T-helper 2 cell treated with Interferon-gamma antibody and Interleukin-4, amounts not matched to agents 100 ng/mL and 5 ng/mL, for 36 hours (primary cell): Measurements from ENCODE around the gene OSBPL10. TPM values are rescaled to one million over a fixed set of nuclear protein-coding genes. Genes with fewer than 3 reads are reported as not detected.

ENCODE experiments used
- intact Hi-C: fragments of 100-400 bp; cut with micrococcal nuclease; formaldehyde crosslinking; loops from one replicate; pipeline ENCODE4 v1.15.1; 2023
- total RNA-seq: library from RNA; stranded (reverse); gene quantifications from 2 replicates; pipeline ENCODE4 v1.2.3, GENCODE V29; 2022

Gene OSBPL10
- total RNA-seq, 1 donor from 2014 or later = 2.5 TPM

GRCh38 chr3:31926543-31926942 lies 54.5 kb downstream of the OSBPL10 start:
- intact Hi-C loops = loop anchor here (5.0 kb wide), 1 partner anchor 51 kb away; no protein-coding TSS in a partner anchor

- intact Hi-C loops = loop anchor here (5.0 kb wide), 1 partner anchor 52 kb away; no protein-coding TSS in a partner anchor
Measured at GRCh38 chr3:31925271-31925630, 55.8 kb downstream of the OSBPL10 start.

- intact Hi-C loops = loop anchor here (5.0 kb wide), 1 partner anchor 53 kb away; no protein-coding TSS in a partner anchor
Measured at GRCh38 chr3:31924610-31925270, 56.3 kb downstream of the OSBPL10 start.

DNA sequence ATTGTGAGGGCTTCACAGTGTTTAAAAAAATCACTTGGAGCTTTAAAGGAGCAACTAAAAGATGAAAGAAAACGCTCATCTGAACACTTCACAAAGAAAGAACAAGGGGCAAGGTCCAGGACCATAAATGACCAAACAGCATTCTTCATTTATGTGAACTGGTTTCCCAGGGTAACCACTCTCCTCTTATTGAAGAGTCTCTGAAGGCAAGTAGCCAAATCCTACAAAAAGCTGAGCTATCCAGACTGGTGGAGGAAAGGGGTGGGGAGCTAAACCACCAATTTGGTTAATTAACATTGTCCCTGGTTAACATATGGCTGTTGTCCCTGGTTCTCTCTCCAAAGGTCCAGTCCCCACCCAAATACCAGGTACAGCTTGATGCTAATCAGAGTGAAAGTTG lies 58.1 kb downstream of the OSBPL10 start:
- intact Hi-C loops = no loop called here

GRCh38 chr3:31921837-31922236 lies 59.2 kb downstream of the OSBPL10 start:
- intact Hi-C loops = no loop called here

GRCh38 chr3:31920310-31920709 lies 60.8 kb downstream of the OSBPL10 start:
- intact Hi-C loops = no loop called here

DNA sequence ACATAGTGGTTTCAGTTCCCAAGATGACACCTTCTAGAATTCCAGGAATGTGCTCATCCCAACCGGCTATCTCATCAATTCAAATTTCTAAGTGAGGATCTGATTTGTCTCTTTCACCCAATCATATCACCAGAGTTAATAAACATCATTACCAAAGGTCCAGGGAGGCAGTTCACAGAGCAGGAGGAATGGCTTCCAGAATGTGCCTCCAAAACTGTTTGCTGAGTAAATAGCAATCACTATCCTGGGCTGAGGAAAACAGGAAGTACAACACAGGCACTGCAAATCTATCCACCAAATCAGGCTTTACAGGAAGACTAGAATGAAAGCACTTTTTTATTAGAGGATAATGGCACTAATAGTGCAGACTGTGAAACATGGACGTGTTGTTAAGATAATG lies 61.5 kb downstream of the OSBPL10 start:
- intact Hi-C loops = loop anchor here (5.0 to 10.0 kb wide), 4 partner anchors 165 to 1265 kb away; partner anchors contain the start of genes GPD1L and STT3B

GRCh38 chr3:31918179-31919150 lies 62.6 kb downstream of the OSBPL10 start:
- intact Hi-C loops = loop anchor here (5.0 to 10.0 kb wide), 4 partner anchors 164 to 1264 kb away; partner anchors contain the start of genes GPD1L and STT3B

DNA sequence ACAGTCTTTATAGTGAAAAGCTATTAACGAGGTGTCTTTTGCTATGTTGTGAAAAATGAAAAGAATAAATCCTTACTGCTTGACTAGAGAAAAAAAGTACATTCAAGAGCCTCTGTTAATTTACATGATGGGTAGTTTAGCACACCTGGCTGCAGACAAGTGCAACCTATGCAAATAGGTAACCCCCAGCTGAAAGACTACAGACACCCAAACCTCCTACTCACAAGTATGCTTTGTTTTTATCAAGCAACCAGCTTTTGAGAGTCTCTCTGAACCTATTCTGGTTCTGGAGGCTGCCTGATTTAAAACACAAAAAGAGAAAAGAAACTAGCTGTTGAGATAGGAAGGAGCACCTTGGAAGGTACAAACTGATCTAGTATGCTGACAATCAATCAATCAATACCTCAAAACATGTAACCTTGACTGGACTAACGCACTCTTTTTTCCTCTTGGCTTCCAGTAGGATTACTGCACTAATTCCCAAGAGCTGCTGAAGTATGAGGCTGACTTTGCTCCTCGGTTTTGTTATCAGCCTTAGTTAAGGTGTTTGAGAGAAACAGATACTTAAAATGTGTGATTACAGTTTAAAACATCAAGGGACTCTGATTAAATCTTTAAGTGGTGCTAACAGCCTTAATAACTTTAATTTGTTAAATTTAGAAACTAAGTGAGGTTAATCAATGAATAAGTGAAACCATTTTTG lies 63.6 kb downstream of the OSBPL10 start:
- intact Hi-C loops = loop anchor here (5.0 to 10.0 kb wide), 4 partner anchors 163 to 1263 kb away; partner anchors contain the start of genes GPD1L and STT3B

DNA sequence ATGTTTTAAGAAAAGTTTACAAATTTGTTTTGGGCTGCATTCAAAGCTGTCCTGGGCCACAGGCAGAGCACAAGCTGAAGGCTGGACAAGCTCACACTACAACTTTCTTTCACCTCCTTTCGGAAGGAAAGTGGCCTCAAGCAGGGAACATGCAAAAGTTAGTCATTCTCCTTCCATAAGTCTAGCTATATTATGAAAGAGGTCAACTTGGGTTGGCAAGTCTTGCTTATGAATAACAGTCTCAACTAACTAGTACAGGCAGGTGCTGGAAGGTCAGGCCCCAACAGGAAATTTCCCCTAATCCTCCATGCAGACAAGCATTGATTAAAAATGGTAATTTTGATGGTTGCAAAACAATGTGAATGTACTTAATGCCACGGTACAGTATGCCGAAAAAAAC lies 69.4 kb downstream of the OSBPL10 start:
- intact Hi-C loops = loop anchor here (10.0 kb wide), 2 partner anchors 157 to 1257 kb away; no protein-coding TSS in a partner anchor

- intact Hi-C loops = loop anchor here (10.0 kb wide), 2 partner anchors 156 to 1256 kb away; no protein-coding TSS in a partner anchor
Measured at GRCh38 chr3:31911124-31911523, 69.9 kb downstream of the OSBPL10 start.

- intact Hi-C loops = no loop called here
Measured at GRCh38 chr3:31909455-31909854, 71.6 kb downstream of the OSBPL10 start.

GRCh38 chr3:31908391-31909097 lies 72.5 kb downstream of the OSBPL10 start:
- intact Hi-C loops = no loop called here

DNA sequence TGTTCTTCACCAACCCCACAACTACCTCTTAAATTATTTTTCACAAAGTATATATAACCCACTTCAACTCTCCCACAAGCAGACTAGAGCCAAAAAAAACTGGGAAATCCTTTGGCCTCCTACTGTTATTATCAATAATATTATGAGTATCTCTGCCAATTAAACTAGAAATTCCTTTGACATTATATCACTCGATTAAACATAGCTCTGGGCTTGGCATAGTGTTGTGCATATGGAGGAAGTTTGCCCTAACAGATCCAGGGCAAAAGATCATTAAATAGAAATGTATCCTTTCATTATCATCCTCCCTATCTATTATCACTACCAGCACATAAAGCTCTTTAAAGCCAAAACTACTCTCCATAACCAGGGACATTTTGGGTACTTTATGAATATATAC lies 74.9 kb downstream of the OSBPL10 start:
- intact Hi-C loops = no loop called here

- intact Hi-C loops = no loop called here
Measured at GRCh38 chr3:31903686-31904431, 77.2 kb downstream of the OSBPL10 start.

DNA sequence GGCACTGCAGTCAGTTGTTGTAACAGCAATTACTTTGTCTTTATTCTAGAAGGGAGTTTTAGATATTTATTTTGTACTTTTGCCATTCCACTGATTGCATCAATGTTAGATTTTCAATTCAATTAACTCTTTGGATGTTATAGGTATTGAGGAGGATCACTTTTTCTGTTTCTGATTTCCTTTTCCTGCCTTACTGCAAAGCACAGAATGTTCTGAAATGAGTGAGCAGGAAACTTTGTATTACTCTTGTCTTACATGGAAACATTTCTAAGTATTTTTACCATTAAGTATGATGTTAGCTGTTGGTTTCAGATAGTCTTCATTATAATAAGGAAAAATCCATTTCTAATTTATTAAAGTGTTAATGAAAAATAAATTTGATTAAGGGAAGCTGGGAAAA lies 80.5 kb downstream of the OSBPL10 start:
- intact Hi-C loops = no loop called here

GRCh38 chr3:31896648-31897433 lies 84.2 kb downstream of the OSBPL10 start:
- intact Hi-C loops = no loop called here

- intact Hi-C loops = no loop called here
Measured at GRCh38 chr3:31896026-31896425, 85.0 kb downstream of the OSBPL10 start.

- intact Hi-C loops = no loop called here
Measured at GRCh38 chr3:31895471-31895870, 85.6 kb downstream of the OSBPL10 start.
